Fibroblast of gingiva (primary cell): ENCODE results near the gene EXOC2.

Experiments used
- DNase-seq: peaks from one replicate; pipeline ENCODE4 v3.0.0-alpha.2; 2011; ENCODE audit warnings: low read depth

EXOC2 gene

GRCh38 chr6:465531-466348, 227.2 kb downstream of the EXOC2 start:
- DNase-seq, result no peak

- no peak for DNase-seq
Measured at GRCh38 chr6:456887-457286, 236.1 kb downstream of the EXOC2 start.

DNA sequence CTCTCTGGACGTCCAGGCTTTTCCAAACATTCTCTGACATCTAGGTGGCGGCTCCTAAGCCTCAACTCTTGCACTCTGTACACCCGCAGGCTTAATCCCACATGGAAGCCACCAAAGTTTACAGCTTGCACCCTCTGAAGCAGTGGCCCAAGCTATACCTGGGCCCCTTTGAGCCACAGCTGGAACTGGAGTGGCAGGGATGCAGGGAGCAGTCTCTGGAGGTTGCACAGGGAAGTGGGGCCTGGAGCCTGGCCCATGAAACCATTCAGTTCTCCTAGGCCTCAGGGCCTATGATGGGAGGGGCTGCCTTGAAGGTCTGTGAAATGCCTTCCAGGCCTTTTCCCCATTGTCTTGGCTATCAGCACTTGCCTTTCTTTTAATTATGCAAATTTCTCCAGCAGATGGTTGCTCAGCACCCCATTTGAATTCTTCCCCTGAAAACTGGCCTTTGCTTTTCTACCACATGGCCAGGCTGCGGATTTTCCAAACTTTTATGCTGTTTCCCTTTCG, 236.5 kb downstream of the EXOC2 start:
- DNase-seq, result no peak

DNA sequence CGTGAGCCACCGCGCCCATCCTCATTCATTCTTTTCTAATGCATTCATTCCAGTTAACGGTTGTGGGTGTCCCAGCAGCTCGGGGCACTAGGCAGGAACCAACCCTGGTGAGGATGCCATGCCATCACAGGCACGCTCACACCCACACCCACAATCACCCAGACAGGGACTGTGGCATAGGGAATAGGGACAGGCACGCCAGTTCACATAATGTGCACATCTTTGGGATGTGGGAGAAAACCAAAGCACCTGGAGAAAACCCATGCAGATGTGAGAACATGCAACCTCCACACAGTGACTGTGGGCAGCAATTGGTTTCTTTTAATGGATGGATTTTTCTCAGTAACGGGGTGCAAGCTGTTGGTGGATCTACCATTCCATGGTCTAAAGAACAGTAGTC, 237.1 kb downstream of the EXOC2 start:
- no peak for DNase-seq

DNA sequence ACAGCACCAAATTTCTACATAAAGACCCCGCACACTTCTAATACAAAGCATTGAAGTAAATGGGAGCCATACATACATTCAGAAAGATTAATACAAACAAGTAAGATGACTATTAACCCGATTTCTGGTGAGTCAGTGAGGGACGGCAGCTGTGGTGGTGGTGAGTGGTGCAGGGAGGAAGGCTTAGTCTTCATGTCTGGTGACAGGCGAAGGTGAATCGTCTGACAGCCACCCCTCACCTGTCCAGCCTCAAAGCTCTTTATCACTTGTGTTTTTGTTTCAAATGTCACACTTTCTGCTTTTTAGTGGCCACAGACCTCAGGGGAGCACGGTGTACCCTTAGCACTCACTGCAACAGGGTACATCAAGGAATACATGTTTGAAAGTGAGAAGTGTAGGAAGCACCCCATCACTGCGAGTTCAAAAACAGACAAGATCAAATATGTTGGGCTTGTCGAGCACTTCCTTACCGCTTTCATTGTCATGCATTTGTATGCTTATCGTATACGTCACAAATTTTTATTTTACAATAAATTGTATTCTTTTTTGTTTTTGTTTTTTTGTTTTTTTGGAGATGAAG, 237.8 kb downstream of the EXOC2 start:
- DNase-seq, result no peak

DNA sequence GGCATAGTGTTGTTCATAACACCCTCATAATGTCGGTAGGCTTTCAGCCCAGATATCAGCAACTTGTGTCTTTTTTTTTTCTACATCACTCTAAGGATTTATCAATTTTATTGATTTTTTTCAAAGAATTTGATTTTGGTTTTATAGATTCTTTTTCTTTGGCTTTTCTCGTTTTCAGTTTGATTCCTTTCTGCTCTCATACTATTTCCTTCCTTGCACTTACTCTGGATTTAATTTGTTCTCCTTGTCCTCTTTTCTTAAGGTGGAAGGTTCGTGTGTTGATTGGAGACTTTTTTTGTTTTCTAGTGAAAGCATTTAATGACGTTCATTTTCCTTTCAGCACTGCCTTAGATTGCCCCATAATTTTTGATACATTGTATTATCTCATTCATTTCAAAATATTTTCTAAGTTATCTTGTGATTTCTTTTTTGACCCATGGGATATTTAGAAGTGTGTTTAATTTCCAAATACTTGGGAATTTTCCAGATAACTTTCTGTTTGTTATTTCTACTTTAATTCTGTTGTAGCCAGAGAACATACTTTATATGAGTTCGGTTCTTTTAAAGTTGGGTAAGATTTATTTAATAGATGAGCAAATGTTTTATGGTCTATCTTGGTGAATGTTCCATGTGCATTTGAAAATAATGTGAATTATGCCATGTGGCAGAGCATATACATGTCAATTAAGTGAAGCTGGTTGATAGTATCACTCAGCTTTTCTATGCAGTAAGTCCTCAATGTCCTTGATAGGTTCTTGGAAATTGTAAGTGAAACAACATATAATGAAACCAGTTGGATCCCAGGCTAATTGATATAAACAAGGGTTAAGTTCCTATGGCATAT, 238.6 kb downstream of the EXOC2 start:
- DNase-seq, result no peak

- DNase-seq, result peak; percentile 56
Measured at GRCh38 chr6:453152-453551, 239.8 kb downstream of the EXOC2 start.

DNA sequence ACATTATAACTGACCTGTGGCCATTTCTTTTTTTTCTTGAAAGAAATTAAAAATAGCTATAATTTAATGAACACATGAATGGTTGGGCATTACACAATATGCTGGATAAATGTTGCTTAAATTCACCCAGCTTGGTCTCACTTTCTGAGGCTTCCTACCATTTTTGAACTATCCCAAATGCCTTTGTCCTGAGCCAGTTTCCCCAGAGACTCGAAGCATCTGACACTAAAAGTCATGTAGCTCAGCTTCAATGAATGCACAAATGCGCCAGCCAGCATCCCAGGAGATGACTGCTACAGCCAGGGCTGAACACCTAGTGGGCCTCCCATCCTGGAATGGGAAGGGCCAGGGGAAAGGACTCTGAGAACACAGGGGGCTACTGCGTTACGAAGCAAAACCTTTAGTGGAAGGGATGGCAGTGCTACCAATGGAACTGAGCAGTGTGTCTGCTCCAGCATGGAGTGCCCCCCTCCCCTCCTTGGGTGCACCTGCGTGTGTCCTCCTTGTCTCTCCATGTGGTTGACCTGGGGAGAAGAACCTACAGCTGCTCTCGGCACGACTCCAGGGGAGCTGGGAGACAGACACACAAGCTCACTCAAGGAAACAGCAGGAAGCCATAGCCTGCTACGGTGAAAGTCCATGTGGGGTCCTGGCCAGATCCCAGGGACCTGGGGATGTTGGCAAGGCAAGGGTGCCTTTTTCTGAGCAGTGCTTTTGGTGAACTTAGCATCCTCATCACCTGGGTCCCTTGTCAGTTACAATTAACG, 240.5 kb downstream of the EXOC2 start:
- DNase-seq, result peak; percentile 61

DNA sequence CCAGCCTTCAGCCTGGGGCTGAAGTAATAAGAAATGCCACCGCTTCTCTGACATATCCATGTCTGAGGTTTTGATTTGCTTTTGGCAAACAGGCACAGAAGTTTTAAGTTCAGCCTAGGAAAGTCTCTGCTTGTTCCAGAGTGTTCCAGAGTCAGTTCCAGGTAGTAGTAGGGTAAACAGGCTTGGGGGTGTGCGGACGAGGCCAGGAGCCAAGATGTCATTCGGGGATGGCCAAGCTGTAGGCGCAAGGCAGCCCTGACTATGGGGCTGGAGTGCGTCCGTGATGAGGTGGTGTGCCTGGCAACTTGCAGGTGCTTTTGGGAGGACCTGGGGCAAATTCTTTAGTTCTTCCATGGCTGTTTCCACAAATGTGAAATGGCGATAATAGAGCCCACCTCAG, 241.1 kb downstream of the EXOC2 start:
- no peak for DNase-seq

DNA sequence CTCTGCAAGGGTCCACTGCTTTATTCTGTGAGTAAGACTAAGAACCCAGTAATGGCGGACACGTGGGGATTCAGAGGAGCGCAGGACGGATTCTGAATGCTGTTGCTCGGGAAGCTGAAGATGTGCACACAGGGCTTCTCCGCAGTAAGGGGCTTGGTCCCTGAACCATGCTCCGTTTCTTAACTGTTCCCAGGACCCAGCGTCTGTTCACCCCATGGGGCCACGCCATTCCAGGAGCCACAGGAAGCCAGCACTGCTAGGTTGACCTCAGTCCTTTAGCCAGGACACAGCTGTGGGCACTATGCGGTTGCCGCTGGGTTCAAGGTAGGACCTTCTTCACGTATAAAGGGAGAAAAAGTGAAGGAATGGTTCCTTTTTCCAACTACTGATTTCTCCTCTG, 241.6 kb downstream of the EXOC2 start:
- DNase-seq, result no peak

GRCh38 chr6:449486-450419, 243.2 kb downstream of the EXOC2 start:
- no peak for DNase-seq

- DNase-seq, result no peak
Measured at GRCh38 chr6:449057-449430, 243.9 kb downstream of the EXOC2 start.

DNA sequence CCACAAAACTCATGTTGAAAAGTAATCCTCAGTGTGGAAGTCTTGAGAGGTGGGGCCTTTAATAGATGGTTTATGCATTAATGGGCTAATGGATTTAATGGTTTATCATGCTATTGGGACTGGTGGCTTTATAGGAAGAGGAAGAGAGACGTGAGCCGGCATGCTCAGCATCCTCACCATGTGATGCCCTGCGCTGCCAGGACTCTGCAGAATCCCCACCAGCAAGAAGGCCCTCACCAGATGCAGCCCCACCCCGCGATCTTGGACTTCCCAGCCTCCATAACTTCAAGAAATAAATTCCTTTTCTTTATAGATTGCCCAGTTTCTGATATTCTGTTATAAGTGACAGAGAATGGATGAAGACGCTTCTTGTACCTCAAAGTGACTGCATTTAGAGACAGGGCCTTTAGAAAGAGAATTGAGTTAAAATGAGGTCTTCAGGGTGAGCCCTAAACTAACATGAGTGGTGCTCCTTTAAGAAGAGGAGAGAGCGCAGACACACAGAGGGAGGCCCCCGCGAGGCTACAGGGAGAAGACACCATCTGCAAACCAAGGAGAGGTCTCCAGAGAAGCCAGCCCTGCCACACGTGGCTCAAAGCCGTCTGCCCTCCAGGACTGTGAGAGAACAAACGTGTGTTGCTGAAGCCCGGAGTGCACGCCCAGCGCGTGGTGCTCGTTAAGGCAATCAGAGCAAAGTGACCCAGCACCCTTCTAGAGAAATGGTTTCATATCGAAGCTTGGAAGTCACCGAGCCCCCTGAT, 244.5 kb downstream of the EXOC2 start:
- no peak for DNase-seq

- DNase-seq, result no peak
Measured at GRCh38 chr6:447381-448165, 245.4 kb downstream of the EXOC2 start.

DNA sequence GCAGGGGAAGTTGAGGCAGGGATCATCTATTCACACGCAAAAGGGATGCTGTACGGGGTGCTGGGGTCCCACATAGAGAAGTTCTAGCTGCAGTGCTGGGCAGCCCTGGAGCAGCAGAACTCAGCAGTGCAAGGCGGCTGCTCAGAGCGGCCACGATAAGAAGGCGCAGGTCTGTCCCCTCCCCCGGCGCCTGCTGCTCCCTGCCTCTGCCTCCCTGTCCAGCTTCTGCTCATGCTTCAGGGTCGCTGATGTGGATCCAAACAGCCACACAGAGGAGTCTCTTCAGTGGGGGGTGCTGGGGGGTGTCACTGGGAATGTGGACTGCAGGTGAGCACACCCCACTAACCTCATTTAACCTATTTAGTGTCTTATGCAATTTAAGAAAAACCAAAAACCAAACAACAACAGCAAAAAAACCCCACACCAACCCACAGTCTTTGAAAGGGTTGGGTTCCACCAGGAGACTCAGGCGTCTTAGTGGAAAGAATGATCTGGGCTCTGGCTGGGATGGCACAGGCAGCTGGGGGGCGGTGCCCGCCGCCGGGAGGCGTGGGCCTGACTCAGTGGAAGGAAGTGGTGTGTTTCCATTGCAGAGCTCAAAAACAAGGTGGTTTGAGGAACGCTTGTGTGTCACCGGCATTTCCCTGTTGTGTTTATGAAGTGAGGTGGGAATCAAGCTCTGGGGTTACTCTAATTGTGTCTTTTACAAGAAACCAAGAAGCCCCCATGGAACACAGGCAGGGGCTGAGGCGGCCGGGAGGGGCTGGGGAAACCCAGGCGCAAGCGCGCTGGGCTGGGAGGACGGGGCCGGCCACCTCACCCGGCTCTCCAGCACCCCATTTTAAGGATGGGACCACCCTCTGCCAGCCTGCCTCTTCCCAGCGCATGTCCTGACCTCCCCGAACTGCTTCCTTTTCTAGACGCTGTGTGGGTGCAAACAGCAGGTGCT, 246.2 kb downstream of the EXOC2 start:
- DNase-seq, result no peak

GRCh38 chr6:445571-446417, 247.1 kb downstream of the EXOC2 start:
- DNase-seq, result no peak

- DNase-seq, result no peak
Measured at GRCh38 chr6:444653-445275, 248.2 kb downstream of the EXOC2 start.
